ENCODE data around the gene SLC49A3. TPM values are rescaled to one million over a fixed set of nuclear protein-coding genes. Genes with fewer than 3 reads are reported as not detected.

The SLC49A3 gene
- total RNA-seq, 1 donor: 3.9 TPM

- DNase-seq (ENCODE audit: low read depth): peak; percentile 78
- H3K4me3 ChIP-seq (ENCODE audit: low read depth, low read length): no peak overlapping the region
- TF ChIP-seq, protein P1, sequence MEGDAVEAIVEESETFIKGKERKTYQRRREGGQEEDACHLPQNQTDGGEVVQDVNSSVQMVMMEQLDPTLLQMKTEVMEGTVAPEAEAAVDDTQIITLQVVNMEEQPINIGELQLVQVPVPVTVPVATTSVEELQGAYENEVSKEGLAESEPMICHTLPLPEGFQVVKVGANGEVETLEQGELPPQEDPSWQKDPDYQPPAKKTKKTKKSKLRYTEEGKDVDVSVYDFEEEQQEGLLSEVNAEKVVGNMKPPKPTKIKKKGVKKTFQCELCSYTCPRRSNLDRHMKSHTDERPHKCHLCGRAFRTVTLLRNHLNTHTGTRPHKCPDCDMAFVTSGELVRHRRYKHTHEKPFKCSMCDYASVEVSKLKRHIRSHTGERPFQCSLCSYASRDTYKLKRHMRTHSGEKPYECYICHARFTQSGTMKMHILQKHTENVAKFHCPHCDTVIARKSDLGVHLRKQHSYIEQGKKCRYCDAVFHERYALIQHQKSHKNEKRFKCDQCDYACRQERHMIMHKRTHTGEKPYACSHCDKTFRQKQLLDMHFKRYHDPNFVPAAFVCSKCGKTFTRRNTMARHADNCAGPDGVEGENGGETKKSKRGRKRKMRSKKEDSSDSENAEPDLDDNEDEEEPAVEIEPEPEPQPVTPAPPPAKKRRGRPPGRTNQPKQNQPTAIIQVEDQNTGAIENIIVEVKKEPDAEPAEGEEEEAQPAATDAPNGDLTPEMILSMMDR (IDR thresholded peaks at IDR 0.05; ENCODE audit: insufficient read depth, low read depth, low read length): peak; percentile 78
Measured at GRCh38 chr4:683982-684622, 4.8 kb downstream of the SLC49A3 start.

GRCh38 chr4:683247-683897 is 5.6 kb downstream of the SLC49A3 start:
- TF ChIP-seq, protein P1 (IDR thresholded peaks at IDR 0.05; ENCODE audit: insufficient read depth, low read depth, low read length): no peak
- no peak overlapping the region for H3K4me3 ChIP-seq (ENCODE audit: low read depth, low read length)
- no peak for DNase-seq (ENCODE audit: low read depth)

- no peak for DNase-seq (ENCODE audit: low read depth)
- H3K4me3 ChIP-seq (ENCODE audit: low read depth, low read length): no peak overlapping the region
- TF ChIP-seq, protein P1 (IDR thresholded peaks at IDR 0.05; ENCODE audit: insufficient read depth, low read depth, low read length): no peak
Measured at GRCh38 chr4:682490-683172, 6.3 kb downstream of the SLC49A3 start.

GRCh38 chr4:681736-682451 is 7.1 kb downstream of the SLC49A3 start:
- no peak overlapping the region for H3K4me3 ChIP-seq (ENCODE audit: low read depth, low read length)
- TF ChIP-seq, protein P1 (IDR thresholded peaks at IDR 0.05; ENCODE audit: insufficient read depth, low read depth, low read length): no peak
- DNase-seq (ENCODE audit: low read depth): no peak

DNA sequence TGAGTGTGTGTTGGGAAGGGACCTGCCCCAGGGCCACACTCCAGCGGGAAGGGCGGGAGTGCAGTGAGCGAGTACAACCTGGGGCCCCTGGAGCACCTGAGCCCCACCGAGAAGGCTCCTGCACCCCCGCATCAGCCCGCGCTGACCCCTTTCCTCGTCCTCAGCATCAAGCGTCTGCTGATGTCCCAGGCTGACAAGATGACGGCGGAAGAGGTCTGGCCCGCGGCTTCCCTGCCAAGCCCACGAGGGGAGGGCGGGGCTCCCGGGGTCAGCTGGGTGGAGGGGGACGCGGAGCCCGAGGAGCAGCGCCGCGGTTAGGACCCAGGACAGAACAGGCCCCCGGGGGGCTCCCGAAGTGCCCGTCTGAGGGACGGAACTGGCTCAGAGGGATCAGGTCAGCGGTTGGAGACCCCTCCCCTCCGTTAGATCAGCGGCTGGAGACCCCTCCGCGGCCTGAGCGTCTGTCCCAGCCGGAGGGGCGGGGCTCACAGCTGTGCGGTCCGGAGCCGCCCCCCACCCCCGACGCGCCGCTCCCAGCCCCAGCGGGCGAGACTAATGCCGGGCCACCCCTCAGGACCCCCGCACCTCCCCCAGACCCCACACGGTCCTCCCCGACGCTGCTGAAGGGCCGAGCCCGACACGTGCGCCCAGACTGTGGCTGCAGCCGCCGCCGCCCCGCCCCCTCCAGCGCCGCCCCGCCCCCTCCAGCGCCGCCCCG is 7.9 kb downstream of the SLC49A3 start:
- TF ChIP-seq, protein P1 (IDR thresholded peaks at IDR 0.05; ENCODE audit: insufficient read depth, low read depth, low read length): no peak
- H3K4me3 ChIP-seq (ENCODE audit: low read depth, low read length): peak overlapping the region; percentile 64
- peak; percentile 61 for DNase-seq (ENCODE audit: low read depth)

DNA sequence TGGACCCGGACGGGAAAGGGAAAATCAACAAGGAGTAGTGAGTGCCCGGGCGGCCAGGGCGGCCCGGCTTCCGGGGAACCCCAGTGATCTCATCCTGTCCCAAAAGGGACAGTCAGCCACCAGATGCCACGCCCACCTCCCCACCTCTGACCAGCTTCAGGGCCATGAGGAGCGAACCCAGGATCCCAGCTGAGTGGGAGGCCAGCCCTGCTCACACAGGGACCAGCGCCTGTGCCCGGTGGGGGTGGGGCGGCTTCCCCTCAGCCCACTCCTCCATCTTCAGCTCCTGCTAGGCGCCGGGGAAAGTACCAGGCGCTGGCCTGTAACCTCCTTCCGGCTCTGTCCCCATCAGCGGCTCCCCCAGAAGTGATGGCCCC is 8.4 kb downstream of the SLC49A3 start:
- no peak for DNase-seq (ENCODE audit: low read depth)
- TF ChIP-seq, protein P1 (IDR thresholded peaks at IDR 0.05; ENCODE audit: insufficient read depth, low read depth, low read length): no peak
- H3K4me3 ChIP-seq (ENCODE audit: low read depth, low read length): peak overlapping the region; percentile 64

Measured in fibroblast of villous mesenchyme (primary cell).